HG02840 (cell line): ENCODE results near the gene CD48.
A peak's percentile ranks its signal among the peaks of the same experiment; 100 is the strongest.

Experiments used
- ATAC-seq: cut with Tn5 transposase; IDR thresholded peaks from one replicate; pipeline ENCODE4 v1.9.1; 2021; ENCODE audit warnings: mild to moderate bottlenecking, moderate library complexity, moderate number of reproducible peaks; ENCODE audit not compliant: unreplicated experiment, low FRiP score

CD48 gene

GRCh38 chr1:160681066-160681890, 30.3 kb downstream of the CD48 start:
- no peak for ATAC-seq

- no peak for ATAC-seq
Measured at GRCh38 chr1:160680399-160680798, 31.2 kb downstream of the CD48 start.

DNA sequence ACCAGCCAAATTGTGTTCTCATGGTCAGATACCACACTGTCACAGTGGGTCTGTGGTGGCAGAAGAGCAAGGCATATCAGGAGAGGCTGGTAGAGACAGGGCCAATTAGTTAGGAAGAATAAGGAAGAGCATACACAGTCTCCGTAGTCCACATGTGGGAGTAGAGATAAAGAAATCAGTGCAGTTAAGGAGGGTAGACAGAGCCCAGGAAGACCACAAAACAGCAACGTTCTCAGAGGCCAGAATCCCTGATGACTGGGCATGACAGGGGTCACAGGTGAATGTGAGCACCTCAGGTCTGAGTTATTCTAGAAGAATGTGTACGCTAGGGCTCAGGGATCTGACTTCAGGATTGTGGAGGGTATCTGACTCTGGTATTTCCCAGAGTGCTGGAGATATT, 31.7 kb downstream of the CD48 start:
- no peak for ATAC-seq

GRCh38 chr1:160676869-160677597, 34.6 kb downstream of the CD48 start:
- no peak for ATAC-seq

GRCh38 chr1:160675641-160676410, 35.8 kb downstream of the CD48 start:
- ATAC-seq = peak; percentile 56

- ATAC-seq = no peak
Measured at GRCh38 chr1:160674415-160674814, 37.2 kb downstream of the CD48 start.

DNA sequence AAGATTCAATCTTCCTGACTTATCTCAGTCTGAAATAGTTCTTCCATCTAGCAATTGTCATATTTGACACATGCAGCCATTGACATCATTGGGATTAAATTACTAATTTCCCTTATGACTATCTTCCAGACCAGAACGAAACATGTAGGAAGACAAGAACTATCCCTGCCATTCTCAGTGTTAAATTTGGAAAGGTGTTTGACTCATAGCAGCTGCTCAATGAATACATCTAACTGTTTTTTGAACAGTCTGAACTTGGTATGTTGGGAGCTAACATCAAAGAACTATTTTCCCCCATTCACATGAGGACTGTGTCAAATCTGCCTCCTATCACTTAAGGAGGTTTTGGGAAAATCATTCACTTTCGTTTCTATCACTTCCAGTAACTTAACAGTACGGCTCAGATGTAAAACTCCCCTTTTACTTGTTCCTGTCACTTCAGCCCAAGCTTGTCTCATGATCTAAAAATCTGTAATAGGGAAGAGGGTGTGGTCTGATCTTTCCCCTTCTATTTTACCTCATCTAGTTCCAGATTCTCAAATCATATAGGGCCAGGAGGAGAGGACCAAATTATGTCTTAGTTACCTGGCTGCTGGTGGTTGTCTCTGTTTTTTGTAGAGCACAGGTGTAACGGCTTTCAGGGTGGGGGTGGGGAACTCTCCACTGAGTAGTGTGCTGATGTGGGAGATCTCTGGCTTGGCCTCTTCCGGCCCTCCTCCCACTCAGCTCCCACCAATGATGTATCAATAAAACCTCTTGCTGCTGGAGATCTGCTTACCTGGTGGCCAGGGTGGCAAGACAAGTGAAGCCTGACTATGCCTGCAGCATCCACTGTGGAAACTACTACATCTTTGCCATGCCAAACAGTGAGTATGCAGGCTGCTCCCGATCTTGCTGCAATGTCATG, 38.6 kb downstream of the CD48 start:
- no peak for ATAC-seq

- ATAC-seq = no peak
Measured at GRCh38 chr1:160671603-160672517, 39.8 kb downstream of the CD48 start.

DNA sequence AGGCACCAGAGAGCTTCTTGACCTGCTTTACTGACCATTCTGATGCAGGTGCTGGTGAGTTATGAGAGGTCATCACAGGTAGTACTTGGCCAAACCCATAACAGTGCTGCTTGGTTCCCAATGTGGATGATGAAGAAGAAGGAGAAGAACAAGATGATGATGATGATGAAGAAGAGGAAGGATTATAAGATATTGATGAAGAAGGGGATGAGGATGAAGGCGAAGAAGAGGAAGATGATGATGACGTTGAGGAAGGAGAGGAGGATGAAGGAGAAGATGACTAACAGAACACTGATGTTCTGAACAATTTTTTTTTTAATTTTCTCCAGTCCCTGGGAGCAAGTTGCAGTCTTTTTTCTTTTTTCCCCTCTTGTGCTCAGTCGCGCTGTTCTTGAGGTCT, 40.9 kb downstream of the CD48 start:
- ATAC-seq = no peak

DNA sequence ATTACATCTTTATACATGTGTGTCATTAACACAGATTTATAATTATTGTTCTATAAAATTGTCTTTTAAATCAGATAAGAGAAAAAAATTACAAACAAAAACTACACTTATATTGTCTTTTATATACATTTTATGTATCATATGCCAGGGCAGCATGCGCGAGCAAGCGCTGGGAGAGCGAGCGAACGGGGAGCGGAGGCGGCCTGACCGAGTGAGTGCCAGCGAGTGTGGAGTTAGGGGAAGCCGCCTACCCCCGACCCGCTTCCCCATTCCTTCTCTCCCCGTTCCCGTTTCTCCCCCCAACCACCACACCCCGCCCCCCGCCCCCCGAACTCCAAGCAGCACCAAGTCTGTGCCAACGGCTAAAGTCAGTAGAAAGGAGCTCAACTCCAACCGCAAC, 41.8 kb downstream of the CD48 start:
- ATAC-seq = no peak

- no peak for ATAC-seq
Measured at GRCh38 chr1:160669276-160669675, 42.3 kb downstream of the CD48 start.

DNA sequence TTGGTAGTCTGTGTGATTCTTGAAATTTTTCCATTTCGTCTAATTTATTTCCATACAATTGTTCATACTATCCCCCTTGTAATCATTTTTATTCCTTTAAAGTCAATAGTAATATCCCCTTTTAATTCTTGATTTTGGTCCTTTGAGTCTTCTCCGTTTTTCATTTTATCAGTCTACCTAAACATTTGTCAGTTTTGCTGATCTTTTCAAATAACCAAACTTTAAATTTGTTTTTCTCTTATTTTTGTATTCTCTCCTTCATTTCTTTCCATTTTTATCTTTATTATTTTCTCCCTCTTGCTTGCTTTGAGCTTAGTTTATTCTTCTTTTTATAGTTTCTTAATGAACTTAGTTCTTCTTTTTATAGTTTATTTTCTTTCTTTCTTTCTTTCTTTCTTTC, 43.7 kb downstream of the CD48 start:
- ATAC-seq = no peak

- no peak for ATAC-seq
Measured at GRCh38 chr1:160666079-160666442, 45.6 kb downstream of the CD48 start.

- ATAC-seq = no peak
Measured at GRCh38 chr1:160665330-160666078, 46.1 kb downstream of the CD48 start.

DNA sequence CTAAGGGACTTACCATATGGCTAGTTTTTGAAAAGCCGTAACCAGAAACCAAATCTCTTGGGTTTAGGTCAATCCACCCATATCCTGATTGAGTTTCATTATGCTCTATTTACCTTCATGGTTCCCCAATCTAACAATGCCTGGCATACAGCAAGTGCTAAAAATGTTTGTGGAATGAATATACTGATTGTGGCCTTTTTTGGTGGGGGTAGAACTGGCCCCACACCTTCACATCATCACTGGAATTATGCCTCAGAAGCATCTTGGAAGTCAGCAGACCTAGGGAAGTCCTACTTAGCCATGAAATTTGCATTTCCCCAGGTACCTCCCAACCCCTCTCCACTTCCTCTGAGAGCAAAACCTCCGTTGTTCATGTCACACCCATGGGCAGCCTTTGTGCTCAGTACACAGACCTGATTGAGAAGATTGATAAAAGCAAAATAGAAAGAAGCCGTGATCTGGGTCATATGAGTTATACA, 47.0 kb downstream of the CD48 start:
- peak; percentile 60 for ATAC-seq

- no peak for ATAC-seq
Measured at GRCh38 chr1:160662910-160663309, 48.7 kb downstream of the CD48 start.

GRCh38 chr1:160659566-160659965, 52.1 kb downstream of the CD48 start:
- no peak for ATAC-seq

DNA sequence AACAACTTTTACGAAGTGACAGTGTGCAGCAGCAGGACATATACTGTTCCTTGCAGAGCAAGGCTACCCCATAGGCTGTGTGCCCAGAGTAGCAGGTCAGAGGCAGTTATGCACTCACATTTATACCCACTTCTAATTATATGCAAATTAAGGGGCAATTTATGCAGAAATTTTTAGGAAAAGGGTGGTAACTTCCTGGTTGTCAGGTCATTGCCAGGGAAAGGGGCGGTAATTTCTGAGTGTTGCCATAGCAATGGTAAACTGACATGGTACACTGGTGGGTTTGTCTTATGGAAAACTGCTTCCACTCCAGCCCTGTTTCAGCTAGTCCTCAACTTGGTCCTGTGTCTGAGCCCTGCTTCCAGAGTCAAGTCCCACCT, 52.8 kb downstream of the CD48 start:
- no peak for ATAC-seq
